ENCODE results near the gene C11orf21. TPM values are rescaled to one million over a fixed set of nuclear protein-coding genes. Genes with fewer than 3 reads are reported as not detected.

C11orf21 gene
- total RNA-seq, 1 donor from 2014 or later: 8.1 TPM

DNA sequence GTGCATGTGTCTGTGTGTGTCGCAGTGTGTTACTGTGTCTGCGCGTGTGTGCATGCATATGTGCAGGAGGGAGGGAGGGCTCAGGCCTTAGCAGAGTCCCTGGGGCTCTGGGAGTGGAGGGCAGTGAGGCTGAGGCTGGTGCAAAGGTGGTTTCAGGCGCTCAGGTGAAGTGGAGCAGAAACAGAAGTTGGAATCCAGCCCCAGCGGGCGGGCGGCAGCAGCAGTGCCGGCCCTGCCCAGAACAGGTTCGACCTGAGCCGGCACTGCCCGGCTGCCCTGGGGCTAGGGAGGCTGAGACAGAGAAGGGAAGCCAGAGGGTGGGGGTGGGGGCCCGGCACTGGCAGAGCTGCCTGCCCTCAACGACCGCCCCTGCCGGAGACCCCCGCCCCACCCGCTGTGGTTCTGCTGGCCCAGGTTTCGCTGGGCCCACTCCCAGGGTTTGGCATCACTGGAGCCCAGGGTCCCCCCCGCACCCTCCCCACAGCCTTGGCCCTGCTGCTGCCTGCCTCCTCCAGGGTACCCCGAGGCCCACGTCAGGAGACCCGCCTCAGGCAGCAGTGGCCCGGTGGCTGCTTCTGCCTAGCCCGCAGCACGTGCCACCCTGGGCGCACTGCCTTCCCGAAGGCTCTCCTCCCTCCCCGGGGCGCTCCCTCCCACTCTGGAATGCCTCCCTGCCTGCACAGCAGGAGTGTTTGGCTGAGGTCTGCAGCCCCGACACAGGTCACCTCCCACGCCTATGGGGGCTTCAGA lies 44.6 kb downstream of the C11orf21 start:
- Histone ChIP-seq H3K4me1 (no peaks in the 10 kb centered on the region), H3K36me3 (no peaks in the 10 kb centered on the region), H3K27me3 (no peaks in the 10 kb centered on the region), H3K4me3 (no peak overlapping the region), H3K27ac (no peak overlapping the region), H3K9me3 (no peaks in the 10 kb centered on the region)
- TF ChIP-seq POLR2A (IDR thresholded peaks at IDR 0.05): no peak
- peak in 1 of 2 donors; percentile 31 for TF ChIP-seq POLR2AphosphoS5 (IDR thresholded peaks at IDR 0.05; ENCODE audit: insufficient read depth in 1 of 2, low read depth in 1 of 2)
- TF ChIP-seq, protein P1, sequence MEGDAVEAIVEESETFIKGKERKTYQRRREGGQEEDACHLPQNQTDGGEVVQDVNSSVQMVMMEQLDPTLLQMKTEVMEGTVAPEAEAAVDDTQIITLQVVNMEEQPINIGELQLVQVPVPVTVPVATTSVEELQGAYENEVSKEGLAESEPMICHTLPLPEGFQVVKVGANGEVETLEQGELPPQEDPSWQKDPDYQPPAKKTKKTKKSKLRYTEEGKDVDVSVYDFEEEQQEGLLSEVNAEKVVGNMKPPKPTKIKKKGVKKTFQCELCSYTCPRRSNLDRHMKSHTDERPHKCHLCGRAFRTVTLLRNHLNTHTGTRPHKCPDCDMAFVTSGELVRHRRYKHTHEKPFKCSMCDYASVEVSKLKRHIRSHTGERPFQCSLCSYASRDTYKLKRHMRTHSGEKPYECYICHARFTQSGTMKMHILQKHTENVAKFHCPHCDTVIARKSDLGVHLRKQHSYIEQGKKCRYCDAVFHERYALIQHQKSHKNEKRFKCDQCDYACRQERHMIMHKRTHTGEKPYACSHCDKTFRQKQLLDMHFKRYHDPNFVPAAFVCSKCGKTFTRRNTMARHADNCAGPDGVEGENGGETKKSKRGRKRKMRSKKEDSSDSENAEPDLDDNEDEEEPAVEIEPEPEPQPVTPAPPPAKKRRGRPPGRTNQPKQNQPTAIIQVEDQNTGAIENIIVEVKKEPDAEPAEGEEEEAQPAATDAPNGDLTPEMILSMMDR (IDR thresholded peaks at IDR 0.05): no peak
- peak in 1 of 2 donors; percentile 94 for DNase-seq (ENCODE audit: extremely low spot score in 2 of 2)
- intact Hi-C loops (cut with DNase I): no loop called here

DNA sequence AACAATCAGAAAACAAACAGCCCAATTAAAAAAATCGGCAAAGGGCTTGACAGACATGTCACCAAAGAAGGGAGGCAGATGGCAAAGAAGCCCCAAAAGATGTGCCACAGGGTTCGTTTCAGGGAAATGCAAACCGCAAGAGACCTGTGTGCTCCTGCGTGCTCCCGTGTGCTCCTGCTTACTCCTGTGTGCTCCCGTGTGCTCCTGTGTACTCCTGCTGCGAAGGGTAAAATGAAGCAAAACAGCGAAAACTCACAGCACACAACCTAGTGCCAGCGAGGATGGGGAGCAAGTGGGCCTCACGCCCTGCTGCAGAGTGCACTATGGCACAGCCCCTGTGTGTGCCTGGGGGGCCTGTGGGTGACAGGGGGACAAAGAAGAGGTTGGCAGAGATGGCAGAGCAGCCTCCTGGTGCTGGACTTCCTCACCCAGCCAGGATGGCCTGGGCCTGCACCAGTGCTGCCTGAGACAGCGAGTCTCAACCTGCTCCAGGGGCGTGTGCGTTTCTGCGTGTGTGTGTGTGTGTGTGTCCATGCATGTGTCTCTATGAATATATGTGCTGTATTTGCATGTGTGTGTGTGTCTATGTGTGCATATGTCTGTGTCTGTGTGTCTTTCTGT lies 45.3 kb downstream of the C11orf21 start:
- no peak overlapping the region for H3K4me3 ChIP-seq
- no peak for TF ChIP-seq POLR2A (IDR thresholded peaks at IDR 0.05)
- no peaks in the 10 kb centered on the region for H3K27me3 ChIP-seq
- no peak overlapping the region for H3K27ac ChIP-seq
- intact Hi-C loops (cut with DNase I): no loop called here
- H3K4me1 ChIP-seq: no peaks in the 10 kb centered on the region
- H3K36me3 ChIP-seq: no peaks in the 10 kb centered on the region
- H3K9me3 ChIP-seq: no peaks in the 10 kb centered on the region
- DNase-seq (ENCODE audit: extremely low spot score in 2 of 2): no peak

DNA sequence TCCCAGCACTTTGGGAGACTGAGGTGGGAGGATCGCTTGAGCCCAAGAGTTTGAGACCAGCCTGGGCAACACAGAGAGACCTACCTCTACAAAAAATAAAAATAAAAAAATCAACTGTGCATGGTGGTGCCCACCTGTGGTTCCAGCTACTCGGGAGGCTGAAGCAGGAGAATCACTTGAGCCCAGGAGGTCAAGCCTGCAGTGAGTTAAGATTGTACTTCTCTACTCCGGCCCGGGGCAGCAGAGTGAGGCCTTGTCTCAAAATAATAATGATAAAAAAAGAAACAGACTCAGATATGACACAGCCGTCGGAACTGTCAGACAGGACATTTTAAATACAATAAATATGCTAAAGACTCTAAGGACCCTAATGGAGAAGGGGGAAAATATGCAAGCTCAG lies 49.7 kb downstream of the C11orf21 start:
- no peaks in the 10 kb centered on the region for H3K4me1 ChIP-seq
- no peak overlapping the region for H3K4me3 ChIP-seq
- H3K27ac ChIP-seq: no peak overlapping the region
- no peaks in the 10 kb centered on the region for H3K36me3 ChIP-seq
- no peak for DNase-seq (ENCODE audit: extremely low spot score in 2 of 2)
- H3K9me3 ChIP-seq: no peaks in the 10 kb centered on the region
- TF ChIP-seq POLR2A (IDR thresholded peaks at IDR 0.05) (no peak), POLR2AphosphoS5 (IDR thresholded peaks at IDR 0.05; ENCODE audit: insufficient read depth in 1 of 2, low read depth in 1 of 2) (no peak)
- TF ChIP-seq, protein P1 (IDR thresholded peaks at IDR 0.05): no peak
- intact Hi-C loops (cut with DNase I): no loop called here
- no peaks in the 10 kb centered on the region for H3K27me3 ChIP-seq

DNA sequence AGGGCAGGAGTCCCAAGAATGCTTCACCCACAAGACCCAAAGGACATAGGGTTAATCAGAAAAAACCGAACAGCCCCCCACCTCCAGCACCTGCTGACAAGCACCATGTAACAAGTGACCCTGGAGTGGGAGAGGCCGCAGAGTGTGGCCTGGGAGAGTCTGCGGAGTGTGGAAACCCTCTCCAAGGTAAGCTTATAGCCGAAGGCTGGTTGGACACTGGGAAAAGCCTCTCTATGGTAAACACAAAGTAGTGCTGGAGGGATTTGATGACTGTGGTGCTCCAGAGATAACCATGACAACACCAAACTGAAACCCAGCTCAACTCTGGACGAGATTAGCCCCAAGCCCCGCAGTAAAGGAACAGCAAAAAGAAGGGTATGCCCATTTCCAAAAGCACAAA lies 50.6 kb downstream of the C11orf21 start:
- no peak for TF ChIP-seq POLR2A (IDR thresholded peaks at IDR 0.05)
- no peak for TF ChIP-seq POLR2AphosphoS5 (IDR thresholded peaks at IDR 0.05; ENCODE audit: insufficient read depth in 1 of 2, low read depth in 1 of 2)
- TF ChIP-seq, protein P1 (IDR thresholded peaks at IDR 0.05): no peak
- no peaks in the 10 kb centered on the region for H3K27me3 ChIP-seq
- intact Hi-C loops (cut with DNase I): no loop called here
- no peaks in the 10 kb centered on the region for H3K36me3 ChIP-seq
- H3K4me3 ChIP-seq: no peak overlapping the region
- no peaks in the 10 kb centered on the region for H3K9me3 ChIP-seq
- H3K4me1 ChIP-seq: no peaks in the 10 kb centered on the region
- no peak overlapping the region for H3K27ac ChIP-seq
- no peak for DNase-seq (ENCODE audit: extremely low spot score in 2 of 2)

DNA sequence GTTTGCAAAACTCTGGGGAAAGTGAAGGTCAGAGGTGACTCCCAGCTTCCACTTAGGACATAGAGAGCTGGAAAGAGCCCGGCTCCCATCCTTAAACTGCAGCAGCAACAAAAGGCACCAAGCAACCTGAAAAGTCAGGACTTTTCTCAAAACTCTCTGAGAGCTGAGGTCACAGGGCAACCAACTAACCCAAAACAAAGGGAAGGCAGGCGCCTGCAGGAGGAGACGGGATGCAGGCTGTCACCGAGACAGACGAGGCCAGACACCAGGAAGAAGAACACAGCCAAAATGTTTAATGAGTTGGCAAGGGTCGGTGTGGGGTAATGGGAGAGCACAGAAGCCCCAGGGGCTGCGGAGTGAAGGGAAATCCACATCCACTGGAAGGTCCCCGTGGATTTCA lies 51.2 kb downstream of the C11orf21 start:
- no peaks in the 10 kb centered on the region for H3K9me3 ChIP-seq
- no peak for DNase-seq (ENCODE audit: extremely low spot score in 2 of 2)
- no peaks in the 10 kb centered on the region for H3K4me1 ChIP-seq
- no peak overlapping the region for H3K27ac ChIP-seq
- no peak overlapping the region for H3K4me3 ChIP-seq
- TF ChIP-seq POLR2AphosphoS5 (IDR thresholded peaks at IDR 0.05; ENCODE audit: insufficient read depth in 1 of 2, low read depth in 1 of 2) (no peak), POLR2A (IDR thresholded peaks at IDR 0.05) (no peak)
- TF ChIP-seq, protein P1 (IDR thresholded peaks at IDR 0.05): no peak
- intact Hi-C loops (cut with DNase I): no loop called here
- H3K27me3 ChIP-seq: no peaks in the 10 kb centered on the region
- H3K36me3 ChIP-seq: no peaks in the 10 kb centered on the region

Measured in vagina (tissue), 2 donors.